ENCODE data around the gene ARHGAP45. TPM values are rescaled to one million over a fixed set of nuclear protein-coding genes. Genes with fewer than 3 reads are reported as not detected.

ARHGAP45 gene
- total and polyA plus RNA-seq, 2 experiments from 2014 or later, result 24.7 to 71.8 TPM

- H3K4me1 Mint-ChIP-seq, result peaks cover 9% of the 10 kb centered on the region
- no peaks in the 10 kb centered on the region for H3K9me2 ChIP-seq (ENCODE audit: insufficient read depth)
- peaks cover 13% of the 10 kb centered on the region for H3K27me3 Mint-ChIP-seq (ENCODE audit: insufficient read depth, low read depth, poor library complexity)
- H3K36me3 Mint-ChIP-seq (ENCODE audit: low read depth), result peaks cover 32% of the 10 kb centered on the region
- DNase-seq (ENCODE audit: low spot score) (no peak), ATAC-seq (no peak)
- H2AFZ ChIP-seq, result no peak overlapping the region
- no peaks in the 10 kb centered on the region for H3K79me2 ChIP-seq (replicated peaks; ENCODE audit: insufficient read depth)
- H3K27me3 ChIP-seq (ENCODE audit: insufficient read depth), result peaks cover 6% of the 10 kb centered on the region
- peaks cover 18% of the 10 kb centered on the region for H3F3A ChIP-seq (replicated peaks; ENCODE audit: low read depth)
- H3K4me1 ChIP-seq (ENCODE audit: insufficient read depth), result peaks cover 4% of the 10 kb centered on the region; the same call in 1 of the 2 replicates
- H3K4me3 Mint-ChIP-seq, result no peak overlapping the region
- no peaks in the 10 kb centered on the region for H4K20me1 ChIP-seq (replicated peaks; ENCODE audit: insufficient read depth)
- H3K36me3 ChIP-seq (ENCODE audit: insufficient read depth), result peaks cover 18% of the 10 kb centered on the region
- H3K9me3 Mint-ChIP-seq, result peaks cover 38% of the 10 kb centered on the region
- no peak overlapping the region for H3K4me3 ChIP-seq
- H3K27ac Mint-ChIP-seq, result no peak overlapping the region
- TF ChIP-seq ZNF331 (CRISPR knock-in tag; IDR thresholded peaks at IDR 0.05; ENCODE audit: low read depth) (no peak), CREB1 (CRISPR knock-in tag; IDR thresholded peaks at IDR 0.05; ENCODE audit: low read depth) (no peak), EZH2 (IDR thresholded peaks at IDR 0.05; ENCODE audit: low read depth, unreplicated experiment) (no peak), STAT1 (IDR thresholded peaks at IDR 0.05; ENCODE audit: unreplicated experiment) (no peak), POLR2AphosphoS5 (IDR thresholded peaks at IDR 0.05; ENCODE audit: low read depth) (no peak), ZNF462 (CRISPR knock-in tag; IDR thresholded peaks at IDR 0.05) (no peak), ETS1 (IDR thresholded peaks at IDR 0.05) (no peak), CTCF (conservative IDR thresholded peaks at IDR 0.05; ENCODE audit: low read depth in 2 of 2) (no peak), NANOG (IDR thresholded peaks at IDR 0.05; ENCODE audit: borderline replicate concordance) (no peak), REST (IDR thresholded peaks at IDR 0.05; ENCODE audit: unreplicated experiment) (no peak), ZNF114 (CRISPR knock-in tag; IDR thresholded peaks at IDR 0.05) (no peak), JUNB (IDR thresholded peaks at IDR 0.05; ENCODE audit: unreplicated experiment) (no peak), EZH2phosphoT487 (IDR thresholded peaks at IDR 0.05; ENCODE audit: unreplicated experiment) (no peak)
- H3K4me2 ChIP-seq, result no peak overlapping the region
- no peak overlapping the region for H3K27ac ChIP-seq (ENCODE audit: low read depth)
These were observed 6.3 kb upstream of the ARHGAP45 start for GRCh38 chr19:1060689-1061088.
